GM19025 (cell line): ENCODE data around the gene KCNA2.

Source experiments
- ATAC-seq: cut with Tn5 transposase; IDR thresholded peaks from one replicate; pipeline ENCODE4 v1.9.1; 2021; ENCODE audit warnings: mild to moderate bottlenecking, low read depth, moderate library complexity; ENCODE audit not compliant: unreplicated experiment

The KCNA2 gene

GRCh38 chr1:110630839-110631663 lies 24.9 kb upstream of the KCNA2 start:
- peak; percentile 45 for ATAC-seq

GRCh38 chr1:110628323-110629105 lies 22.4 kb upstream of the KCNA2 start:
- no peak for ATAC-seq

GRCh38 chr1:110627764-110628163 lies 21.6 kb upstream of the KCNA2 start:
- no peak for ATAC-seq

- no peak for ATAC-seq
Observed at GRCh38 chr1:110626889-110627288, 20.7 kb upstream of the KCNA2 start.

- ATAC-seq, result no peak
Observed at GRCh38 chr1:110620686-110621085, 14.5 kb upstream of the KCNA2 start.

- ATAC-seq, result no peak
Observed at GRCh38 chr1:110620250-110620615, 14.1 kb upstream of the KCNA2 start.

- peak; percentile 78 for ATAC-seq
Observed at GRCh38 chr1:110619412-110620249, 13.5 kb upstream of the KCNA2 start.

- ATAC-seq, result no peak
Observed at GRCh38 chr1:110618668-110619067, 12.5 kb upstream of the KCNA2 start.

- ATAC-seq, result no peak
Observed at GRCh38 chr1:110617589-110617988, 11.4 kb upstream of the KCNA2 start.

GRCh38 chr1:110617116-110617515 lies 11.0 kb upstream of the KCNA2 start:
- ATAC-seq, result no peak

- no peak for ATAC-seq
Observed at GRCh38 chr1:110616587-110616986, 10.4 kb upstream of the KCNA2 start.

GRCh38 chr1:110615548-110616130 lies 9.5 kb upstream of the KCNA2 start:
- ATAC-seq, result no peak

- no peak for ATAC-seq
Observed at GRCh38 chr1:110612060-110612745, 6.0 kb upstream of the KCNA2 start.

- no peak for ATAC-seq
Observed at GRCh38 chr1:110610696-110611286, 4.6 kb upstream of the KCNA2 start.

GRCh38 chr1:110610084-110610483 lies 3.9 kb upstream of the KCNA2 start:
- no peak for ATAC-seq

GRCh38 chr1:110608247-110608646 lies 2.1 kb upstream of the KCNA2 start:
- no peak for ATAC-seq

GRCh38 chr1:110607536-110608230 lies 1.5 kb upstream of the KCNA2 start:
- ATAC-seq, result no peak

- ATAC-seq, result no peak
Observed at GRCh38 chr1:110606657-110607535, 738 bp upstream of the KCNA2 start.
